SK-N-SH (cell line): ENCODE results near the gene NOVA1.
"Not testable (repeated sequence)": the region's sequence is repeated elsewhere in the genome, so short reads cannot be mapped to it uniquely, and the experiment has no call there.

Experiments used
- CTCF ChIP-seq: fragments of 200-600 bp; sonication (generic); IDR thresholded peaks from 2 replicates; pipeline ENCODE4 v1.6.1; 2017; ENCODE audit warnings: antibody characterized with exemption, mild to moderate bottlenecking, moderate library complexity
- ELF1 ChIP-seq: IDR thresholded peaks from 2 replicates; pipeline ENCODE4 v1.4.0; 2012
- EP300 ChIP-seq, 2 experiments: IDR thresholded peaks; 2 replicates each; pipeline versions ENCODE4 v1.4.0 to v1.6.1; 2012; ENCODE audit warnings: borderline replicate concordance in 1 of 2, low read depth in 1 of 2, low read length in 1 of 2
- EZH2phosphoT487 ChIP-seq: fragments of 200-600 bp; sonication (generic); IDR thresholded peaks from 2 replicates; pipeline ENCODE4 v1.6.1; 2017; ENCODE audit warnings: low read depth, mixed run types, mild to moderate bottlenecking, antibody characterized with exemption, moderate library complexity, borderline replicate concordance
- FOXJ3 ChIP-seq: sonication (generic); formaldehyde crosslinking; IDR thresholded peaks from 2 replicates; pipeline ENCODE4 v1.5.1; 2020; ENCODE audit warnings: mild to moderate bottlenecking, missing genetic modification reagents
- JUND ChIP-seq: IDR thresholded peaks from 2 replicates; pipeline ENCODE4 v1.4.0; 2012
- NRF1 ChIP-seq: IDR thresholded peaks from 2 replicates; pipeline ENCODE4 v1.6.1; 2012; ENCODE audit warnings: low read depth, mild to moderate bottlenecking, low read length
- PBX3 ChIP-seq: IDR thresholded peaks from 2 replicates; pipeline ENCODE4; 2012
- RCOR1 ChIP-seq: fragments of 150-350 bp; IDR thresholded peaks from 2 replicates; pipeline ENCODE4 v1.6.1; 2017; ENCODE audit warnings: antibody characterized with exemption, low read length
- SIN3A ChIP-seq: IDR thresholded peaks from 2 replicates; pipeline ENCODE4 v1.6.1; 2012; ENCODE audit warnings: low read depth, mild to moderate bottlenecking, low read length, moderate library complexity, borderline replicate concordance
- SMC3 ChIP-seq: IDR thresholded peaks from 2 replicates; pipeline ENCODE4 v1.6.1; 2012; ENCODE audit warnings: low read depth, low read length, improper control_type of control experiment
- USF2 ChIP-seq: fragments of 150-350 bp; IDR thresholded peaks from 2 replicates; pipeline ENCODE4 v1.6.1; 2017; ENCODE audit warnings: antibody characterized with exemption, low read length, low read depth, borderline replicate concordance
- YY1 ChIP-seq: IDR thresholded peaks from 2 replicates; pipeline ENCODE4 v1.4.0; 2012; ENCODE audit warnings: low read depth, mild to moderate bottlenecking
- TF ChIP-seq, protein P1 (sequence below): IDR thresholded peaks from 2 replicates; pipeline ENCODE4 v1.6.1; 2012; ENCODE audit warnings: mild to moderate bottlenecking, low read depth, low read length, moderate library complexity

- TF ChIP-seq EZH2phosphoT487; USF2; NRF1; FOXJ3 (CRISPR knock-in tag); ELF1; RCOR1; JUND; YY1; SIN3A; PBX3; EP300 (IDR thresholded peaks at IDR 0.05; ENCODE audit: borderline replicate concordance in 1 of 2, low read depth in 1 of 2, low read length in 1 of 2): not testable (repeated sequence)
- TF ChIP-seq, protein P1, sequence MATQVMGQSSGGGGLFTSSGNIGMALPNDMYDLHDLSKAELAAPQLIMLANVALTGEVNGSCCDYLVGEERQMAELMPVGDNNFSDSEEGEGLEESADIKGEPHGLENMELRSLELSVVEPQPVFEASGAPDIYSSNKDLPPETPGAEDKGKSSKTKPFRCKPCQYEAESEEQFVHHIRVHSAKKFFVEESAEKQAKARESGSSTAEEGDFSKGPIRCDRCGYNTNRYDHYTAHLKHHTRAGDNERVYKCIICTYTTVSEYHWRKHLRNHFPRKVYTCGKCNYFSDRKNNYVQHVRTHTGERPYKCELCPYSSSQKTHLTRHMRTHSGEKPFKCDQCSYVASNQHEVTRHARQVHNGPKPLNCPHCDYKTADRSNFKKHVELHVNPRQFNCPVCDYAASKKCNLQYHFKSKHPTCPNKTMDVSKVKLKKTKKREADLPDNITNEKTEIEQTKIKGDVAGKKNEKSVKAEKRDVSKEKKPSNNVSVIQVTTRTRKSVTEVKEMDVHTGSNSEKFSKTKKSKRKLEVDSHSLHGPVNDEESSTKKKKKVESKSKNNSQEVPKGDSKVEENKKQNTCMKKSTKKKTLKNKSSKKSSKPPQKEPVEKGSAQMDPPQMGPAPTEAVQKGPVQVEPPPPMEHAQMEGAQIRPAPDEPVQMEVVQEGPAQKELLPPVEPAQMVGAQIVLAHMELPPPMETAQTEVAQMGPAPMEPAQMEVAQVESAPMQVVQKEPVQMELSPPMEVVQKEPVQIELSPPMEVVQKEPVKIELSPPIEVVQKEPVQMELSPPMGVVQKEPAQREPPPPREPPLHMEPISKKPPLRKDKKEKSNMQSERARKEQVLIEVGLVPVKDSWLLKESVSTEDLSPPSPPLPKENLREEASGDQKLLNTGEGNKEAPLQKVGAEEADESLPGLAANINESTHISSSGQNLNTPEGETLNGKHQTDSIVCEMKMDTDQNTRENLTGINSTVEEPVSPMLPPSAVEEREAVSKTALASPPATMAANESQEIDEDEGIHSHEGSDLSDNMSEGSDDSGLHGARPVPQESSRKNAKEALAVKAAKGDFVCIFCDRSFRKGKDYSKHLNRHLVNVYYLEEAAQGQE, result not testable (repeated sequence)
- peak; percentile 23 for TF ChIP-seq CTCF
- peak; percentile 38; the same call in 1 of the 2 replicates for TF ChIP-seq SMC3
Measured at GRCh38 chr14:26645057-26645456, 47.2 kb upstream of the NOVA1 start.
